HEK293 (cell line): ENCODE measurements around the gene EIF5A.
"Not testable (repeated sequence)": the region's sequence is repeated elsewhere in the genome, so short reads cannot be mapped to it uniquely, and the experiment has no call there.

ENCODE experiments used
- CTCF ChIA-PET: fragments of 350-600 bp; formaldehyde crosslinking; extraction: SDS; loops from one replicate; lab custom pipeline; 2021; ENCODE audit warnings: antibody characterized with exemption; lab: Yijun Ruan, JAX
- POLR2A ChIA-PET: fragments of 300-600 bp; formaldehyde crosslinking; extraction: SDS; loops from one replicate; lab custom pipeline; 2020; ENCODE audit warnings: antibody characterized with exemption, inconsistent platforms; lab: Yijun Ruan, JAX
- H3K27ac ChIP-seq: fragments of 200-500 bp; sonication (Bioruptor generic); 2 replicates; pipeline ENCODE4 v1.5.1; 2014; ENCODE audit warnings: low read depth, low read length, control low read depth, inconsistent platforms; ENCODE audit errors: extremely low read depth
- H3K36me3 ChIP-seq, 2 experiments: fragments of 200-500 bp in 1 of 2; sonication (Bioruptor generic) in 1 of 2; 1 replicate in 1 of 2; 2 replicates in 1 of 2; pipeline ENCODE4 v1.5.1; 2014 to 2017; ENCODE audit warnings: inconsistent platforms in 2 of 2, low read length in 2 of 2; ENCODE audit not compliant: control insufficient read depth in 2 of 2, insufficient read depth in 1 of 2
- H3K4me1 ChIP-seq: fragments of 200-500 bp; sonication (Bioruptor generic); 2 replicates; pipeline ENCODE4 v1.5.1; 2014; ENCODE audit warnings: mild to moderate bottlenecking, low read length, inconsistent platforms; ENCODE audit not compliant: control insufficient read depth, insufficient read depth
- H3K4me3 ChIP-seq: 2 replicates; pipeline ENCODE4 v1.5.1; 2011; ENCODE audit warnings: low read depth, mild to moderate bottlenecking, control low read depth, low read length, moderate library complexity
- H3K9me3 ChIP-seq: fragments of 200-500 bp; sonication (Bioruptor generic); 2 replicates; pipeline ENCODE4 v1.5.1; 2014; ENCODE audit warnings: low read depth, low read length, inconsistent platforms; ENCODE audit not compliant: control insufficient read depth, insufficient read depth
- GLI2 ChIP-seq: fragments of 450-650 bp; formaldehyde crosslinking; IDR thresholded peaks from 2 replicates; pipeline ENCODE4; 2017; ENCODE audit warnings: missing biosample characterization, missing genetic modification characterization, low read depth, borderline replicate concordance
- KLF10 ChIP-seq: fragments of 450-650 bp; IDR thresholded peaks from 2 replicates; pipeline ENCODE4 v1.5.1; 2018; ENCODE audit warnings: missing biosample characterization, mild to moderate bottlenecking, missing genetic modification characterization
- SP7 ChIP-seq: fragments of 450-650 bp; formaldehyde crosslinking; IDR thresholded peaks from 2 replicates; pipeline ENCODE4 v1.5.1; 2016; ENCODE audit warnings: missing biosample characterization, missing genetic modification characterization
- TSHZ1 ChIP-seq: fragments of 450-650 bp; formaldehyde crosslinking; IDR thresholded peaks from 2 replicates; pipeline ENCODE4 v1.5.1; 2016; ENCODE audit warnings: missing biosample characterization, missing genetic modification characterization, borderline replicate concordance
- ZFHX2 ChIP-seq: fragments of 450-650 bp; formaldehyde crosslinking; conservative IDR thresholded peaks from 2 replicates; pipeline ENCODE4 v1.5.1; 2016; ENCODE audit warnings: missing biosample characterization, missing genetic modification characterization
- ZNF138 ChIP-seq: fragments of 450-650 bp; formaldehyde crosslinking; IDR thresholded peaks from 2 replicates; pipeline ENCODE4 v1.5.1; 2016; ENCODE audit warnings: missing biosample characterization, missing genetic modification characterization, borderline replicate concordance
- ZNF223 ChIP-seq: fragments of 450-650 bp; formaldehyde crosslinking; IDR thresholded peaks from 2 replicates; pipeline ENCODE4 v1.5.1; 2016; ENCODE audit warnings: missing biosample characterization, missing genetic modification characterization
- ZNF26 ChIP-seq: fragments of 450-650 bp; formaldehyde crosslinking; IDR thresholded peaks from 2 replicates; pipeline ENCODE4 v1.5.1; 2016; ENCODE audit warnings: missing biosample characterization, missing genetic modification characterization
- ZNF423 ChIP-seq: fragments of 450-650 bp; formaldehyde crosslinking; IDR thresholded peaks from 2 replicates; pipeline ENCODE4 v1.5.1; 2016; ENCODE audit warnings: missing biosample characterization, missing genetic modification characterization
- ZNF530 ChIP-seq: fragments of 450-650 bp; formaldehyde crosslinking; IDR thresholded peaks from 2 replicates; pipeline ENCODE4 v1.5.1; 2016; ENCODE audit warnings: low read depth, missing biosample characterization, missing genetic modification characterization
- ZNF600 ChIP-seq: fragments of 450-650 bp; formaldehyde crosslinking; IDR thresholded peaks from 2 replicates; pipeline ENCODE4 v1.5.1; 2016; ENCODE audit warnings: missing biosample characterization, missing genetic modification characterization
- ZNF645 ChIP-seq: fragments of 450-650 bp; formaldehyde crosslinking; IDR thresholded peaks from 2 replicates; pipeline ENCODE4; 2016; ENCODE audit warnings: missing biosample characterization, missing genetic modification characterization
- ZNF664 ChIP-seq: fragments of 450-650 bp; formaldehyde crosslinking; IDR thresholded peaks from 2 replicates; pipeline ENCODE4 v1.5.1; 2016; ENCODE audit warnings: missing biosample characterization, missing genetic modification characterization
- ZNF670 ChIP-seq: fragments of 450-650 bp; formaldehyde crosslinking; IDR thresholded peaks from 2 replicates; pipeline ENCODE4 v1.5.1; 2016; ENCODE audit warnings: missing biosample characterization, missing genetic modification characterization, low read depth
- ZNF692 ChIP-seq: fragments of 450-650 bp; formaldehyde crosslinking; IDR thresholded peaks from 2 replicates; pipeline ENCODE4 v1.5.1; 2016; ENCODE audit warnings: missing biosample characterization, missing genetic modification characterization

The EIF5A gene

GRCh38 chr17:7329997-7330637 is 22.7 kb downstream of the EIF5A start (continued):
- TF ChIP-seq ZNF600 (tag by site-specific recombination) = no peak

GRCh38 chr17:7330638-7331015 is 23.2 kb downstream of the EIF5A start:
- H3K4me3 ChIP-seq = peak overlapping the region; percentile 64; the same call in 1 of the 2 replicates
- CTCF ChIA-PET = interaction anchor here (0.6 to 2.8 kb wide), 4 partner anchors 13 to 67 kb away, joined by 4 to 29 read pairs (median 10); no protein-coding TSS in a partner anchor

GRCh38 chr17:7332111-7332510 is 24.7 kb downstream of the EIF5A start:
- TF ChIP-seq SP7 (tag by site-specific recombination) (no peak), ZNF138 (tag by site-specific recombination) (no peak), KLF10 (tag by site-specific recombination) (no peak), ZNF26 (tag by site-specific recombination) (no peak), ZNF645 (no peak), ZFHX2 (no peak), ZNF223 (no peak), ZNF530 (tag by site-specific recombination) (no peak), ZNF670 (tag by site-specific recombination) (no peak), GLI2 (tag by site-specific recombination) (no peak), TSHZ1 (no peak)
- TF ChIP-seq, all 188 proteins: peak for 0
- POLR2A ChIA-PET = no interaction called here
- H3K27ac ChIP-seq = no peak overlapping the region

More at GRCh38 chr17:7330638-7331015, 23.2 kb downstream of the EIF5A start:
- TF ChIP-seq ZNF664 (no peak), ZNF692 (0 out of 2 replicates have a peak, but pooled peaks have one; percentile 8), ZNF423 (tag by site-specific recombination) (0 out of 2 replicates have a peak, but pooled peaks have one; percentile 16)
- Histone ChIP-seq H3K4me1 (peaks cover 9% of the 10 kb centered on the region), H3K36me3 (peaks cover 3 to 17% of the 10 kb centered on the region in 2 experiments; a peak in 2 of 3 replicates), H3K27ac (peak overlapping the region; percentile 35; the same call in 1 of the 2 replicates), H3K9me3 (no peaks in the 10 kb centered on the region)
- POLR2A ChIA-PET = interaction anchor here (1.8 to 2.9 kb wide), 5 partner anchors 13 to 356 kb away, joined by 13 to 42 read pairs (median 22); partner anchors contain the start of genes GPS2, POLR2A and TP53

GRCh38 chr17:7332600-7333069 is 25.2 kb downstream of the EIF5A start:
- H3K36me3 ChIP-seq, CTCF ChIA-PET, POLR2A ChIA-PET, H3K4me1 ChIP-seq, H3K9me3 ChIP-seq, H3K27ac ChIP-seq, H3K4me3 ChIP-seq: not testable (repeated sequence)

More at GRCh38 chr17:7332111-7332510, 24.7 kb downstream of the EIF5A start:
- Histone ChIP-seq H3K4me3 (no peak overlapping the region), H3K36me3 (peaks cover 0 to 2% of the 10 kb centered on the region in 2 experiments; a peak in 1 of 3 replicates), H3K9me3 (no peaks in the 10 kb centered on the region), H3K4me1 (peaks cover 9% of the 10 kb centered on the region)
- CTCF ChIA-PET = no interaction called here
